Neural cell (in vitro differentiated cells): ENCODE results near the gene FANCI. TPM values are rescaled to one million over a fixed set of nuclear protein-coding genes. Genes with fewer than 3 reads are reported as not detected.

Experiments used
- H2AFZ ChIP-seq: fragments of 200-600, 300-800 bp; sonication (generic), shearing (Covaris generic); 2 replicates; pipeline ENCODE4 v1.6.0; 2014; ENCODE audit warnings: low read depth, mild to moderate bottlenecking, antibody characterized with exemption, low read length, moderate library complexity
- H3F3A ChIP-seq: fragments of 200-600 bp; shearing (Covaris generic); 2 replicates; pipeline ENCODE4 v1.6.1; 2016; ENCODE audit warnings: mild to moderate bottlenecking, moderate library complexity, mixed read lengths, antibody characterized with exemption, low read length; ENCODE audit not compliant: insufficient read depth, poor library complexity, severe bottlenecking
- H3K27ac ChIP-seq: fragments of 200-600, 300-800 bp; sonication (generic), shearing (Covaris generic); 2 replicates; pipeline ENCODE4 v1.5.1; 2014; ENCODE audit warnings: mild to moderate bottlenecking, low read length, moderate library complexity
- H3K27me3 ChIP-seq: fragments of 300-800, 200-600 bp; sonication (generic), shearing (Covaris generic); 2 replicates; pipeline ENCODE4 v1.6.0; 2014; ENCODE audit warnings: mild to moderate bottlenecking, low read depth, low read length, moderate library complexity; ENCODE audit not compliant: insufficient read depth
- H3K36me3 ChIP-seq: fragments of 300-800, 200-600 bp; sonication (generic), shearing (Covaris generic); 2 replicates; pipeline ENCODE4 v1.5.1; 2014; ENCODE audit warnings: mild to moderate bottlenecking, antibody characterized with exemption, low read length, moderate library complexity; ENCODE audit not compliant: insufficient read depth
- H3K4me2 ChIP-seq: fragments of 300-800, 200-600 bp; sonication (generic), shearing (Covaris generic); 2 replicates; pipeline ENCODE4 v1.6.0; 2014; ENCODE audit warnings: mild to moderate bottlenecking, low read length
- H3K4me3 ChIP-seq: fragments of 300-800, 200-600 bp; sonication (generic), shearing (Covaris generic); 2 replicates; pipeline ENCODE4 v1.5.1; 2014; ENCODE audit warnings: mild to moderate bottlenecking, low read length, moderate library complexity
- H3K79me2 ChIP-seq: fragments of 200-600 bp; shearing (Covaris generic); replicated peaks from 2 replicates; pipeline ENCODE4 v1.6.0; 2014; ENCODE audit warnings: mild to moderate bottlenecking, low read length, moderate library complexity; ENCODE audit not compliant: insufficient read depth
- H3K9ac ChIP-seq: fragments of 300-800, 200-600 bp; sonication (generic), shearing (Covaris generic); 2 replicates; pipeline ENCODE4 v1.6.1; 2016; ENCODE audit warnings: mild to moderate bottlenecking, low read length, mixed read lengths
- H3K9me2 ChIP-seq: fragments of 200-600 bp; shearing (Covaris generic); 2 replicates; pipeline ENCODE4 v1.6.1; 2016; ENCODE audit warnings: mild to moderate bottlenecking, low read length, mixed read lengths; ENCODE audit not compliant: insufficient read depth
- H3K9me3 ChIP-seq: fragments of 200-600, 300-800 bp; sonication (generic), shearing (Covaris generic); 2 replicates; pipeline ENCODE4 v1.6.1; 2016; ENCODE audit warnings: mild to moderate bottlenecking, mixed run types, low read length, moderate library complexity, mixed read lengths
- H4K20me1 ChIP-seq: fragments of 200-600 bp; shearing (Covaris generic); 2 replicates; pipeline ENCODE4 v1.6.1; 2016; ENCODE audit warnings: mild to moderate bottlenecking, mixed run types; ENCODE audit not compliant: insufficient read depth
- EP300 ChIP-seq: fragments of 450-650 bp; conservative IDR thresholded peaks from 2 replicates; pipeline ENCODE4 v1.6.1; 2014; ENCODE audit warnings: antibody characterized with exemption, mild to moderate bottlenecking, moderate library complexity; ENCODE audit not compliant: poor library complexity, severe bottlenecking
- EZH2 ChIP-seq: fragments of 200-600, 300-800 bp; shearing (Covaris generic), sonication (generic); IDR thresholded peaks from 2 replicates; pipeline ENCODE4 v1.6.1; 2014; ENCODE audit warnings: antibody characterized with exemption, low read length, borderline replicate concordance, mild to moderate bottlenecking; ENCODE audit not compliant: insufficient read depth, poor library complexity, severe bottlenecking
- MXI1 ChIP-seq: fragments of 450-650 bp; conservative IDR thresholded peaks from 2 replicates; pipeline ENCODE4 v1.6.1; 2014; ENCODE audit warnings: antibody characterized with exemption, mild to moderate bottlenecking; ENCODE audit not compliant: poor library complexity, severe bottlenecking
- POLR2AphosphoS5 ChIP-seq: IDR thresholded peaks from 2 replicates; pipeline ENCODE4 v1.6.1; 2012
- RAD21 ChIP-seq: fragments of 450-650 bp; conservative IDR thresholded peaks from 2 replicates; pipeline ENCODE4 v1.6.1; 2014; ENCODE audit warnings: antibody characterized with exemption, mild to moderate bottlenecking, moderate library complexity
- SMC3 ChIP-seq: fragments of 450-650 bp; conservative IDR thresholded peaks from 2 replicates; pipeline ENCODE4 v1.6.1; 2014; ENCODE audit warnings: antibody characterized with exemption, mild to moderate bottlenecking, moderate library complexity; ENCODE audit not compliant: poor library complexity
- TAF1 ChIP-seq: IDR thresholded peaks from 2 replicates; pipeline ENCODE4 v1.6.1; 2012; ENCODE audit warnings: low read depth
- polyA plus RNA-seq: library from polyadenylated mRNA; depleted of rRNA; stranded (reverse); fragments of >200 nt; gene quantifications from 2 replicates; pipeline ENCODE4 v1.2.3, GENCODE V29; 2014
- TF ChIP-seq, protein P1 (sequence below): IDR thresholded peaks from 2 replicates; pipeline ENCODE4 v1.6.1; 2012; ENCODE audit warnings: borderline replicate concordance
- TF ChIP-seq, protein P2 (sequence below): fragments of 450-650 bp; IDR thresholded peaks from 2 replicates; pipeline ENCODE4 v1.5.1; 2014; ENCODE audit warnings: antibody characterized with exemption, mild to moderate bottlenecking, moderate library complexity; ENCODE audit not compliant: poor library complexity, severe bottlenecking

Gene FANCI
- polyA plus RNA-seq, 1 donor from 2014 or later = 5.4 TPM

DNA sequence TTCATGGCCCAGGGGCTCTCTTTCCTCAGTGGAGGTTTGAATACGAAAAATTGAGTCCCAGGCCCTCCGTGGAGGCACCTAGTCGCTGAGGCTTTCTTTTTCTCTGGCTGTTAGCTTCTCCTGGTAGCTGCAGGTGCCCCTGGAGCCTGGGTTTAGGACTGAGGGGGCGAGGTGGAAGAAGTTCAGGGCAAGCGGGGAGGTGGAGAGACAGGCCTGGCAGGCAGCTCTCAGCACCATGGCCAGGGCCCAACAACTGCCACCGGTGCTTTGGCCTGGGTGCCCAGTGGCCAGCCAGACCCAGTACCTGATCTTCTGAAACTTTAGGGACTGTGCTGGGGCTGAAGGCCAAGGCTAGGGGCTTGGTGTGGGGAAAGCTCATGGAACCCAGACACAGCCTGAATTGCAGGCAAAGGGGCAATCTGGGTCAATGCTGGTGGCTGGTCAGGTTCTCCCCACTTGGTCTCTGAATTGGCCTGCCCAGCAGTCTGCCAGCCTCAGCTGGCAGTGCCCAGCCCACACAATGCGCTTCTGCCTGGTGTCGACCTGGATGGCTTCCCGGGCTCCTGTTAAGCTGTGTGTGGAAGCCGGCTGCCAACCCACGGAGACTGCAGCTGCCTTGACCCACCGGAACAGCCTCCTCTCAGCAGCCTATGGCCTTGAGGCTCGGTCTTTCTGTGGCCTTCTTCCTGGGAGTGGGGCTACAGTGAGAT, 121.1 kb downstream of the FANCI start:
- no peak overlapping the region for H2AFZ ChIP-seq
- peaks cover 6% of the 10 kb centered on the region for H3F3A ChIP-seq
- no peak overlapping the region for H3K27ac ChIP-seq
- no peaks in the 10 kb centered on the region for H3K36me3 ChIP-seq
- peaks cover 69% of the 10 kb centered on the region for H3K27me3 ChIP-seq
- peak overlapping the region; percentile 31 for H3K9ac ChIP-seq
- TF ChIP-seq TAF1 = no peak
- TF ChIP-seq, protein P1, sequence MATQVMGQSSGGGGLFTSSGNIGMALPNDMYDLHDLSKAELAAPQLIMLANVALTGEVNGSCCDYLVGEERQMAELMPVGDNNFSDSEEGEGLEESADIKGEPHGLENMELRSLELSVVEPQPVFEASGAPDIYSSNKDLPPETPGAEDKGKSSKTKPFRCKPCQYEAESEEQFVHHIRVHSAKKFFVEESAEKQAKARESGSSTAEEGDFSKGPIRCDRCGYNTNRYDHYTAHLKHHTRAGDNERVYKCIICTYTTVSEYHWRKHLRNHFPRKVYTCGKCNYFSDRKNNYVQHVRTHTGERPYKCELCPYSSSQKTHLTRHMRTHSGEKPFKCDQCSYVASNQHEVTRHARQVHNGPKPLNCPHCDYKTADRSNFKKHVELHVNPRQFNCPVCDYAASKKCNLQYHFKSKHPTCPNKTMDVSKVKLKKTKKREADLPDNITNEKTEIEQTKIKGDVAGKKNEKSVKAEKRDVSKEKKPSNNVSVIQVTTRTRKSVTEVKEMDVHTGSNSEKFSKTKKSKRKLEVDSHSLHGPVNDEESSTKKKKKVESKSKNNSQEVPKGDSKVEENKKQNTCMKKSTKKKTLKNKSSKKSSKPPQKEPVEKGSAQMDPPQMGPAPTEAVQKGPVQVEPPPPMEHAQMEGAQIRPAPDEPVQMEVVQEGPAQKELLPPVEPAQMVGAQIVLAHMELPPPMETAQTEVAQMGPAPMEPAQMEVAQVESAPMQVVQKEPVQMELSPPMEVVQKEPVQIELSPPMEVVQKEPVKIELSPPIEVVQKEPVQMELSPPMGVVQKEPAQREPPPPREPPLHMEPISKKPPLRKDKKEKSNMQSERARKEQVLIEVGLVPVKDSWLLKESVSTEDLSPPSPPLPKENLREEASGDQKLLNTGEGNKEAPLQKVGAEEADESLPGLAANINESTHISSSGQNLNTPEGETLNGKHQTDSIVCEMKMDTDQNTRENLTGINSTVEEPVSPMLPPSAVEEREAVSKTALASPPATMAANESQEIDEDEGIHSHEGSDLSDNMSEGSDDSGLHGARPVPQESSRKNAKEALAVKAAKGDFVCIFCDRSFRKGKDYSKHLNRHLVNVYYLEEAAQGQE = no peak
- TF ChIP-seq SMC3 = no peak
- TF ChIP-seq EP300 = no peak
- TF ChIP-seq POLR2AphosphoS5 = no peak
- no peak for TF ChIP-seq MXI1
- TF ChIP-seq EZH2 = no peak
- TF ChIP-seq, protein P2, sequence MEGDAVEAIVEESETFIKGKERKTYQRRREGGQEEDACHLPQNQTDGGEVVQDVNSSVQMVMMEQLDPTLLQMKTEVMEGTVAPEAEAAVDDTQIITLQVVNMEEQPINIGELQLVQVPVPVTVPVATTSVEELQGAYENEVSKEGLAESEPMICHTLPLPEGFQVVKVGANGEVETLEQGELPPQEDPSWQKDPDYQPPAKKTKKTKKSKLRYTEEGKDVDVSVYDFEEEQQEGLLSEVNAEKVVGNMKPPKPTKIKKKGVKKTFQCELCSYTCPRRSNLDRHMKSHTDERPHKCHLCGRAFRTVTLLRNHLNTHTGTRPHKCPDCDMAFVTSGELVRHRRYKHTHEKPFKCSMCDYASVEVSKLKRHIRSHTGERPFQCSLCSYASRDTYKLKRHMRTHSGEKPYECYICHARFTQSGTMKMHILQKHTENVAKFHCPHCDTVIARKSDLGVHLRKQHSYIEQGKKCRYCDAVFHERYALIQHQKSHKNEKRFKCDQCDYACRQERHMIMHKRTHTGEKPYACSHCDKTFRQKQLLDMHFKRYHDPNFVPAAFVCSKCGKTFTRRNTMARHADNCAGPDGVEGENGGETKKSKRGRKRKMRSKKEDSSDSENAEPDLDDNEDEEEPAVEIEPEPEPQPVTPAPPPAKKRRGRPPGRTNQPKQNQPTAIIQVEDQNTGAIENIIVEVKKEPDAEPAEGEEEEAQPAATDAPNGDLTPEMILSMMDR = no peak
- no peak for TF ChIP-seq RAD21
- peaks cover 67% of the 10 kb centered on the region for H3K79me2 ChIP-seq
- H3K4me2 ChIP-seq = no peak overlapping the region
- H3K9me2 ChIP-seq = no peaks in the 10 kb centered on the region
- H3K9me3 ChIP-seq = no peaks in the 10 kb centered on the region
- no peaks in the 10 kb centered on the region for H4K20me1 ChIP-seq
- H3K4me3 ChIP-seq = peak overlapping the region; percentile 93

DNA sequence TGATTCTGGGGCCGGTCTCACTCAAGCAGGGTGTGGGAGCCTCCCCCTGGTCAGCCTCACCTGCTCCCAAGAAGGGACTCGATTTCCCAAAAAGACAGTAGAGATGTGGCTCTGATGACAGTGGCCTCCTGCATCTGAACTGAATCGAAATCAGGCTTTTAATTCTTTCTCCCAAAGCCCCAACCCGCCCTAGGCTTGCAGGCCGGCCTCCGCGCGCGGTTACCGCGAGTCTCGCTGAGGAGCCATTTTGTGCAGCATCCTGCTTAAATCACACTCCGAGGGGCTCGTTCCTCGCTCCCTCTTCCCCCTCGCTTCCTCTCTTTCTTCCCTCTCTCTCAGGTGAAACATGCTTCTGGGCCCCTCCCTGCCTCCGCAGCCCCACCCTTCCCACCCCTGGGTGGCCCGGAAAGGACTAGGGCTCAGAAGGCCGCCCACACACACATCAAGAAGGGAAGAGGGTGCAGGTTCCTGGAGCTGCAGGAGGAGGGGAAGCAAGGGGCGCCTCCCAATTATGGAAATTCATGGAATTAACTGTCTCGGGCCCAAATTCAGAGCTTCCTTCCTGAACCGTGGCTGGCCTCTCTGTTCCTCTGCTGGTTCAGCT, 121.8 kb downstream of the FANCI start:
- Histone ChIP-seq H3K36me3 (no peaks in the 10 kb centered on the region), H3K4me3 (peak overlapping the region; percentile 93), H4K20me1 (no peaks in the 10 kb centered on the region), H3K27ac (no peak overlapping the region), H3F3A (peaks cover 6% of the 10 kb centered on the region), H3K9ac (peak overlapping the region; percentile 31), H3K27me3 (peaks cover 69% of the 10 kb centered on the region), H3K79me2 (peaks cover 74% of the 10 kb centered on the region), H2AFZ (no peak overlapping the region), H3K9me3 (no peaks in the 10 kb centered on the region), H3K9me2 (no peaks in the 10 kb centered on the region), H3K4me2 (no peak overlapping the region)
- TF ChIP-seq TAF1 (no peak), EP300 (no peak), RAD21 (no peak), EZH2 (no peak), MXI1 (no peak), POLR2AphosphoS5 (no peak), SMC3 (no peak)
- TF ChIP-seq, protein P2 = no peak
- TF ChIP-seq, protein P1 = no peak
